Measurements from ENCODE around the gene SLCO3A1.

Gene SLCO3A1

GRCh38 chr15:91911844-91912243, 58.3 kb downstream of the SLCO3A1 start:
- no peak for DNase-seq (ENCODE audit: low read depth in 2 of 2)

GRCh38 chr15:91912336-91912735, 58.8 kb downstream of the SLCO3A1 start:
- no peak for DNase-seq (ENCODE audit: low read depth in 2 of 2)

GRCh38 chr15:91913560-91913959, 60.1 kb downstream of the SLCO3A1 start:
- DNase-seq (ENCODE audit: low read depth in 2 of 2), result no peak

GRCh38 chr15:91915576-91915975, 62.1 kb downstream of the SLCO3A1 start:
- no peak for DNase-seq (ENCODE audit: low read depth in 2 of 2)

- DNase-seq (ENCODE audit: low read depth in 2 of 2), result no peak
These were observed 62.5 kb downstream of the SLCO3A1 start for GRCh38 chr15:91916051-91916450.

- DNase-seq (ENCODE audit: low read depth in 2 of 2), result no peak
These were observed 64.3 kb downstream of the SLCO3A1 start for GRCh38 chr15:91917686-91918360.

GRCh38 chr15:91919014-91919534, 65.6 kb downstream of the SLCO3A1 start:
- no peak for DNase-seq (ENCODE audit: low read depth in 2 of 2)

GRCh38 chr15:91921188-91921842, 67.8 kb downstream of the SLCO3A1 start:
- DNase-seq (ENCODE audit: low read depth in 2 of 2), result no peak

GRCh38 chr15:91921843-91922198, 68.3 kb downstream of the SLCO3A1 start:
- DNase-seq (ENCODE audit: low read depth in 2 of 2), result no peak

GRCh38 chr15:91922646-91923547, 69.4 kb downstream of the SLCO3A1 start:
- DNase-seq (ENCODE audit: low read depth in 2 of 2), result no peak

GRCh38 chr15:91924183-91924582, 70.7 kb downstream of the SLCO3A1 start:
- DNase-seq (ENCODE audit: low read depth in 2 of 2), result no peak

- no peak for DNase-seq (ENCODE audit: low read depth in 2 of 2)
These were observed 71.5 kb downstream of the SLCO3A1 start for GRCh38 chr15:91924837-91925495.

- DNase-seq (ENCODE audit: low read depth in 2 of 2), result no peak
These were observed 72.3 kb downstream of the SLCO3A1 start for GRCh38 chr15:91925794-91926193.

GRCh38 chr15:91926908-91927270, 73.4 kb downstream of the SLCO3A1 start:
- no peak for DNase-seq (ENCODE audit: low read depth in 2 of 2)

GRCh38 chr15:91927585-91927984, 74.1 kb downstream of the SLCO3A1 start:
- DNase-seq (ENCODE audit: low read depth in 2 of 2), result no peak

- no peak for DNase-seq (ENCODE audit: low read depth in 2 of 2)
These were observed 75.2 kb downstream of the SLCO3A1 start for GRCh38 chr15:91928675-91929074.

GRCh38 chr15:91929509-91929908, 76.0 kb downstream of the SLCO3A1 start:
- DNase-seq (ENCODE audit: low read depth in 2 of 2), result no peak

GRCh38 chr15:91930092-91930491, 76.6 kb downstream of the SLCO3A1 start:
- no peak for DNase-seq (ENCODE audit: low read depth in 2 of 2)

GRCh38 chr15:91936182-91936775, 82.8 kb downstream of the SLCO3A1 start:
- no peak for DNase-seq (ENCODE audit: low read depth in 2 of 2)

- DNase-seq (ENCODE audit: low read depth in 2 of 2), result no peak
These were observed 83.4 kb downstream of the SLCO3A1 start for GRCh38 chr15:91936927-91937326.

- DNase-seq (ENCODE audit: low read depth in 2 of 2), result no peak
These were observed 84.6 kb downstream of the SLCO3A1 start for GRCh38 chr15:91938136-91938535.

All from activated CD4-positive, alpha-beta T cell treated with anti-CD3 and anti-CD28 coated beads for 24 hours (primary cell).